HUES48 (cell line): ENCODE data around the gene ST6GAL2.

Source experiments
- H3K27ac ChIP-seq: one replicate; pipeline ENCODE4 v1.7.0; 2013; ENCODE audit warnings: low read depth, low read length, inconsistent platforms
- H3K27me3 ChIP-seq: 2 replicates; pipeline ENCODE4 v1.6.1; 2013; ENCODE audit warnings: mild to moderate bottlenecking, low read length; ENCODE audit not compliant: control insufficient read depth, insufficient read depth
- H3K36me3 ChIP-seq: 2 replicates; pipeline ENCODE4 v1.6.1; 2013; ENCODE audit warnings: low read length; ENCODE audit not compliant: control insufficient read depth, insufficient read depth
- H3K4me1 ChIP-seq: 2 replicates; pipeline ENCODE4 v1.6.1; 2013; ENCODE audit warnings: mild to moderate bottlenecking, low read length; ENCODE audit not compliant: control insufficient read depth, insufficient read depth
- H3K4me3 ChIP-seq: 2 replicates; pipeline ENCODE4 v1.5.1; 2013; ENCODE audit warnings: mild to moderate bottlenecking, low read depth, low read length
- H3K9ac ChIP-seq: 2 replicates; pipeline ENCODE4 v1.6.1; 2013; ENCODE audit warnings: mild to moderate bottlenecking, low read depth, low read length, moderate library complexity
- H3K9me3 ChIP-seq: 2 replicates; pipeline ENCODE4 v1.6.1; 2013; ENCODE audit warnings: low read length; ENCODE audit not compliant: control insufficient read depth, insufficient read depth

Gene ST6GAL2

GRCh38 chr2:106886916-106887758 lies 1.2 kb upstream of the ST6GAL2 start:
- peaks cover 47% of the 10 kb centered on the region for H3K4me1 ChIP-seq
- H3K4me3 ChIP-seq, result peak overlapping the region; percentile 79
- H3K36me3 ChIP-seq, result no peaks in the 10 kb centered on the region
- peak overlapping the region; percentile 5 for H3K27ac ChIP-seq
- peaks cover 46% of the 10 kb centered on the region for H3K27me3 ChIP-seq
- peak overlapping the region; percentile 65 for H3K9ac ChIP-seq
- no peaks in the 10 kb centered on the region for H3K9me3 ChIP-seq

DNA sequence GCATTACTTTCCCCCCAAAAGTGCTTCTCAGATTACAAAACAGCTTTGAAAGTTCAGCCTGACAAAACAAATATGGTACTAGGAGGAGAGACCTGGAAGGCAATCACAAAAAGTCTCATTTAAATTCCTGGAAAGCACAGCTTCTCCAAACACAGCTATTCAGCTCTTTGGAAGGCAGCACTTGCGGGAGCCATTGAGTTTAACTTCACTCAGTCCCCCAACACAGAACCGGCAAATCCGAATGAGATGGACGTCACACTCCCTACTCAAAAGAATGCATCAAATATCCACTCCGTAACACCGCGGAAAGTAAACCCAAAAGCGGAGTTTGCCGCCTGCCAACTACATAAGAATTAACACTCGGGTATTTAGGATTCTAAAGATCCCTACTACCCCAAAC lies 638 bp downstream of the ST6GAL2 start:
- Histone ChIP-seq H3K4me3 (peak overlapping the region; percentile 79), H3K9me3 (no peaks in the 10 kb centered on the region), H3K9ac (no peak overlapping the region), H3K36me3 (no peaks in the 10 kb centered on the region), H3K27me3 (peaks cover 46% of the 10 kb centered on the region), H3K4me1 (peaks cover 36% of the 10 kb centered on the region), H3K27ac (no peak overlapping the region)

- no peak overlapping the region for H3K27ac ChIP-seq
- H3K4me3 ChIP-seq, result no peak overlapping the region
- peaks cover 41% of the 10 kb centered on the region for H3K27me3 ChIP-seq
- H3K36me3 ChIP-seq, result no peaks in the 10 kb centered on the region
- H3K9ac ChIP-seq, result no peak overlapping the region
- peaks cover 24% of the 10 kb centered on the region for H3K4me1 ChIP-seq
- H3K9me3 ChIP-seq, result no peaks in the 10 kb centered on the region
Observed at GRCh38 chr2:106882673-106883072, 3.3 kb downstream of the ST6GAL2 start.

GRCh38 chr2:106878206-106878605 lies 7.8 kb downstream of the ST6GAL2 start:
- H3K27ac ChIP-seq, result no peak overlapping the region
- H3K27me3 ChIP-seq, result peaks cover 4% of the 10 kb centered on the region; the same call in 1 of the 2 replicates
- no peak overlapping the region for H3K4me3 ChIP-seq
- no peaks in the 10 kb centered on the region for H3K36me3 ChIP-seq
- H3K9me3 ChIP-seq, result no peaks in the 10 kb centered on the region
- H3K4me1 ChIP-seq, result peaks cover 6% of the 10 kb centered on the region
- no peak overlapping the region for H3K9ac ChIP-seq

- Histone ChIP-seq H3K4me1 (peaks cover 3% of the 10 kb centered on the region), H3K4me3 (no peak overlapping the region), H3K27me3 (no peaks in the 10 kb centered on the region), H3K9ac (no peak overlapping the region), H3K27ac (no peak overlapping the region), H3K36me3 (no peaks in the 10 kb centered on the region), H3K9me3 (no peaks in the 10 kb centered on the region)
Observed at GRCh38 chr2:106876699-106877098, 9.3 kb downstream of the ST6GAL2 start.

DNA sequence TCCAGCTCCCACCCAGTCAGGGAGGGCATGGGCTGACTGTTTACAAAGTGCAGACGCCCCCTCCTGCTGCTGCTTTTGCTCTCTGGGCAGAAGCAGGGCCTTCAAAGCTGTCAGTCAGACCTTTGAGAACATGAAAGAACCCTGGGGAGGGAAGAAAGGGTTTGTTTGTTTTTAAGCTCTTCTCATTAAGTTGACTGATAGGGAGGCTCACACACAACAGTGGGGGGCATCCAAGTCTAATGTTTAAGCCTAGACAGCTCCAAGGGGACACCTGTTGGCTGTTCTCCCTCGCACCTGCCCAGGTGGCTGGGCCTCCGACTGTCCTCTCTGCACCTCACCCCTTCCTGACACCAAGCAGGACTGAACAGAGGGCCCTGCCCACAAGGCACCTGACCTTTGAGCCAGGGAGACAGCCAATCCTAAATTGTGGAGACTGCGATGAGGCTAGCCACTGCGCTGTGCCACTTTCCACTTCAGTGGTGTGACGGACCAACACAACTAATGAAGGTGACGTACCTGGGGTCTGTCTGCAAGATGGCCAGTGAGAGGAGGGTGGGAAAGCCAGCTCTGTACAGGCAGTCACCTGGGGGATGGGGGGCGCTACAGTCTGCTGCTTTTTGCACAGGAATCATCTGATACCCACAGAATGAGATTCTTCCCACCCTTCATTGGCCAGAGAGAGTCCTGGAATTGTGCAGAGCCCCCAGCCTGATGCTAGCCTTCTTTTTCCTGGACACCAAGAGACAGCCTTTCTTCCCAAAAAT lies 16.3 kb downstream of the ST6GAL2 start:
- Histone ChIP-seq H3K9me3 (no peaks in the 10 kb centered on the region), H3K9ac (no peak overlapping the region), H3K27ac (no peak overlapping the region), H3K4me3 (no peak overlapping the region), H3K27me3 (no peaks in the 10 kb centered on the region), H3K4me1 (peaks cover 13% of the 10 kb centered on the region), H3K36me3 (no peaks in the 10 kb centered on the region)

- Histone ChIP-seq H3K4me1 (peaks cover 13% of the 10 kb centered on the region), H3K9ac (no peak overlapping the region), H3K4me3 (no peak overlapping the region)
Observed at GRCh38 chr2:106868275-106868674, 17.7 kb downstream of the ST6GAL2 start.

DNA sequence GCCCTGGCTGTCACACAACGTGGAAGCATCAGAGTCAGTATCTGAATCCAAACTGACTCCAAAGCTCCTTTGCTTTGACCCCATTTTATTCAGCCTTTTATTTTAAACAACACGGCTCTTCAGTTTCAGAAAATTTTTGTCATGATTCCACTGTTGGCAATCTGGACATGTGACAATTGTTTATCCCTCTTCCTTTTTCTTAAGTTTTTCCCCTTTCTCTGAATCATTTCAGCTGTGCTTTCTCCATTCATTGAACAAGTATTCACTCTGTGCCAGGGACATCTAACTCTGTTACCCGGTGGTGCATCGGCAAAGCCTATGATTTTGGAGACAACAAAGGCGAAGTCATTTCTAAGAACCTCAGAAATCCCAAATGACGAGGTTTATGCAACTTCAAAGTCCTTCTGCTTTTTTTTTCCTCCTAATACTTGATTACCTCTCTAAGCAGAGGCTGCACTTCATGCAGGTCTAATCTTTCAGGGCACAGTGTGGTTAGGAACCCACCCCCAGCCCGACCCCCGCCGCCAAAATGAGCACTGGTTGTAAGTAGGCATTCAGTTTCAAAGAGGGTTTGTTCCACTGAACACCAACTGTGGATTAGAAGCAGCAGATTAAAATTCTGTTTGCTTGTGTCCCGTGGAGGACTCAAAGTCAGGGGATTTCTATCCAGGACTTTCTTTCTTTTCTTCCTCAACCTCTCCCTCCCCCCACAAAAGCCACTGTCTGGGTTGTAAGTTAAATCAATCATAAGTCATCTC lies 18.6 kb downstream of the ST6GAL2 start:
- Histone ChIP-seq H3K9me3 (no peaks in the 10 kb centered on the region), H3K27me3 (no peaks in the 10 kb centered on the region), H3K36me3 (no peaks in the 10 kb centered on the region), H3K4me3 (no peak overlapping the region), H3K27ac (no peak overlapping the region), H3K4me1 (peaks cover 15% of the 10 kb centered on the region), H3K9ac (no peak overlapping the region)

More at GRCh38 chr2:106868275-106868674, 17.7 kb downstream of the ST6GAL2 start:
- Histone ChIP-seq H3K36me3 (no peaks in the 10 kb centered on the region), H3K9me3 (no peaks in the 10 kb centered on the region), H3K27ac (no peak overlapping the region), H3K27me3 (no peaks in the 10 kb centered on the region)

GRCh38 chr2:106866641-106867040 lies 19.3 kb downstream of the ST6GAL2 start:
- no peak overlapping the region for H3K27ac ChIP-seq
- peaks cover 15% of the 10 kb centered on the region for H3K4me1 ChIP-seq
- H3K9me3 ChIP-seq, result no peaks in the 10 kb centered on the region
- no peak overlapping the region for H3K9ac ChIP-seq
- no peaks in the 10 kb centered on the region for H3K27me3 ChIP-seq
- no peak overlapping the region for H3K4me3 ChIP-seq
- no peaks in the 10 kb centered on the region for H3K36me3 ChIP-seq

DNA sequence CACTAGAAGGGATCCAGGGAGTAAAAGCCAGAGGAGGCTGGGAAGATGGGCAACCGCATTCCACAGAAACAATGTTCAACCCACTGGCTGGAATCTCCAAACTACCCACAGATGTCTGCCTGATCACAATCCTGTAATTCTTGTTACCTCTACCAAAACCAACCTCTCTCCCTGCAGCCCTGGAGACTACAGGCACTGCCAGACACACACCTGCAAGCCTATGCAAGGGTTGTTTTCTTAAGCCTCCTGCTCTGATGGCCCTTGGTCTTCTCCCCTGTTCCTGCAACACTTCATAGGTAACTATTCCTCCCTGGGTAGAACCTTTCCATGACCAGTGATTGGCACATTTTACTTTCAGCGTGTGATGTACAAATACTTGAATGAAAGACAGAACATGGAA lies 21.9 kb downstream of the ST6GAL2 start:
- H3K4me3 ChIP-seq, result no peak overlapping the region
- no peaks in the 10 kb centered on the region for H3K27me3 ChIP-seq
- peaks cover 11% of the 10 kb centered on the region for H3K4me1 ChIP-seq
- no peaks in the 10 kb centered on the region for H3K36me3 ChIP-seq
- H3K27ac ChIP-seq, result no peak overlapping the region
- H3K9ac ChIP-seq, result no peak overlapping the region
- no peaks in the 10 kb centered on the region for H3K9me3 ChIP-seq
